Neural crest cell (in vitro differentiated cells): ENCODE results near the gene COL6A1. TPM values are rescaled to one million over a fixed set of nuclear protein-coding genes. Genes with fewer than 3 reads are reported as not detected.

ENCODE experiments used
- DNase-seq: peaks from one replicate; pipeline ENCODE4 v3.0.0; 2021; ENCODE audit warnings: low read depth, mixed read lengths, low spot score
- H3K27ac Mint-ChIP-seq: one replicate; pipeline ENCODE4 v1.8.0; 2021; ENCODE audit warnings: mild to moderate bottlenecking, mixed read lengths; ENCODE audit not compliant: unreplicated experiment
- H3K27me3 Mint-ChIP-seq: 2 replicates; pipeline ENCODE4 v1.8.0; 2021; ENCODE audit warnings: low read depth, mild to moderate bottlenecking, mixed read lengths
- H3K36me3 Mint-ChIP-seq: 2 replicates; pipeline ENCODE4 v1.8.0; 2021; ENCODE audit warnings: low read depth, mild to moderate bottlenecking, mixed read lengths
- H3K4me1 Mint-ChIP-seq: 2 replicates; pipeline ENCODE4 v1.8.0; 2021; ENCODE audit warnings: mixed read lengths
- H3K4me3 Mint-ChIP-seq: one replicate; pipeline ENCODE4 v1.8.0; 2021; ENCODE audit warnings: mild to moderate bottlenecking, mixed read lengths
- H3K9me3 Mint-ChIP-seq: 2 replicates; pipeline ENCODE4 v1.8.0; 2021; ENCODE audit warnings: mixed read lengths
- total RNA-seq: library from RNA; stranded (reverse); gene quantifications from 2 replicates; pipeline ENCODE4 v1.2.1, GENCODE V29; 2021
- TF ChIP-seq, protein P1 (sequence below): fragments of 200-600 bp; sonication (generic); conservative IDR thresholded peaks from 2 replicates; pipeline ENCODE4 v1.5.0; 2021; ENCODE audit warnings: antibody characterized with exemption, mild to moderate bottlenecking

The COL6A1 gene
- total RNA-seq, 1 donor from 2014 or later, result 120 TPM

DNA sequence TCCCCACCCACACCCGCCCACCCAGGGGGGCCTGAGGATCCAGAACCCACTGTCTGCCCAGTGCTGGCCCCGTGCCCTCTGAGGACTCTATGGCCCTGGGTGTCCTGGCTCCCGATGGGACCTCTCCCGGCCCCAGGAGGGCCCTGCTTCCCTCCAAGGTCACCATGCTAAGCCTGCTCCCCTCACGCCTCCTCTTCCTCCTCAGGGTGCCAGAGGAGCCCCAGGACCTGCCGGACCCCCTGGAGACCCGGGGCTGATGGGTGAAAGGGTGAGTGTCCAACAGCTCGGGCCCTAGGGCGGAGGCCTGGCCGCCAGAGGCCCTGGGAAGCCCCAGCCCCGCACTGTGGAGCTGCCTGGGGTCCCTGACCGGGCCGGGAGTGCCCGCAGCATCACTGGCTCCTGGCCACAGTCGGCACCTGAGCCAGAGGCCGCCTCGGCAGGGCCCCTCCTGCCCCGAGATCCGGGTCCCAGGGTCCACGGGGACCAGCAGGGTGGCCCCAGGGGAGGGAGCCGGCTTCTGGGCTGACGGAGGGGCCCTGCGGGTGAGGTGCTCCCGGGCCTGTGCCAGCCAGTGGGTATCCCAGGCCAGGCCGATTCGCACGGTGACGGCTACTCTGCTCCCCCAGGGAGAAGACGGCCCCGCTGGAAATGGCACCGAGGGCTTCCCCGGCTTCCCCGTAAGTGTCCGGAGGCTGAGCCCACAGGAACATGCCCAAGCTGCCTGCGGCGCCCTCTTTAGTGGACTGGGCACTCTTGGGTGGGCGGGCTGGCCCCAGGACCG lies 16.1 kb downstream of the COL6A1 start:
- Mint-ChIP-seq H3K36me3 (peaks cover 3% of the 10 kb centered on the region), H3K9me3 (no peaks in the 10 kb centered on the region), H3K4me3 (no peak overlapping the region), H3K27me3 (no peaks in the 10 kb centered on the region), H3K27ac (no peak overlapping the region), H3K4me1 (no peaks in the 10 kb centered on the region)
- no peak for DNase-seq
- TF ChIP-seq, protein P1, sequence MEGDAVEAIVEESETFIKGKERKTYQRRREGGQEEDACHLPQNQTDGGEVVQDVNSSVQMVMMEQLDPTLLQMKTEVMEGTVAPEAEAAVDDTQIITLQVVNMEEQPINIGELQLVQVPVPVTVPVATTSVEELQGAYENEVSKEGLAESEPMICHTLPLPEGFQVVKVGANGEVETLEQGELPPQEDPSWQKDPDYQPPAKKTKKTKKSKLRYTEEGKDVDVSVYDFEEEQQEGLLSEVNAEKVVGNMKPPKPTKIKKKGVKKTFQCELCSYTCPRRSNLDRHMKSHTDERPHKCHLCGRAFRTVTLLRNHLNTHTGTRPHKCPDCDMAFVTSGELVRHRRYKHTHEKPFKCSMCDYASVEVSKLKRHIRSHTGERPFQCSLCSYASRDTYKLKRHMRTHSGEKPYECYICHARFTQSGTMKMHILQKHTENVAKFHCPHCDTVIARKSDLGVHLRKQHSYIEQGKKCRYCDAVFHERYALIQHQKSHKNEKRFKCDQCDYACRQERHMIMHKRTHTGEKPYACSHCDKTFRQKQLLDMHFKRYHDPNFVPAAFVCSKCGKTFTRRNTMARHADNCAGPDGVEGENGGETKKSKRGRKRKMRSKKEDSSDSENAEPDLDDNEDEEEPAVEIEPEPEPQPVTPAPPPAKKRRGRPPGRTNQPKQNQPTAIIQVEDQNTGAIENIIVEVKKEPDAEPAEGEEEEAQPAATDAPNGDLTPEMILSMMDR, result no peak

- Mint-ChIP-seq H3K27me3 (no peaks in the 10 kb centered on the region), H3K27ac (no peak overlapping the region), H3K36me3 (peaks cover 3% of the 10 kb centered on the region), H3K4me1 (no peaks in the 10 kb centered on the region), H3K4me3 (no peak overlapping the region), H3K9me3 (no peaks in the 10 kb centered on the region)
- no peak for DNase-seq
- TF ChIP-seq, protein P1, result no peak
These were observed 16.7 kb downstream of the COL6A1 start for GRCh38 chr21:45998276-45998701.

DNA sequence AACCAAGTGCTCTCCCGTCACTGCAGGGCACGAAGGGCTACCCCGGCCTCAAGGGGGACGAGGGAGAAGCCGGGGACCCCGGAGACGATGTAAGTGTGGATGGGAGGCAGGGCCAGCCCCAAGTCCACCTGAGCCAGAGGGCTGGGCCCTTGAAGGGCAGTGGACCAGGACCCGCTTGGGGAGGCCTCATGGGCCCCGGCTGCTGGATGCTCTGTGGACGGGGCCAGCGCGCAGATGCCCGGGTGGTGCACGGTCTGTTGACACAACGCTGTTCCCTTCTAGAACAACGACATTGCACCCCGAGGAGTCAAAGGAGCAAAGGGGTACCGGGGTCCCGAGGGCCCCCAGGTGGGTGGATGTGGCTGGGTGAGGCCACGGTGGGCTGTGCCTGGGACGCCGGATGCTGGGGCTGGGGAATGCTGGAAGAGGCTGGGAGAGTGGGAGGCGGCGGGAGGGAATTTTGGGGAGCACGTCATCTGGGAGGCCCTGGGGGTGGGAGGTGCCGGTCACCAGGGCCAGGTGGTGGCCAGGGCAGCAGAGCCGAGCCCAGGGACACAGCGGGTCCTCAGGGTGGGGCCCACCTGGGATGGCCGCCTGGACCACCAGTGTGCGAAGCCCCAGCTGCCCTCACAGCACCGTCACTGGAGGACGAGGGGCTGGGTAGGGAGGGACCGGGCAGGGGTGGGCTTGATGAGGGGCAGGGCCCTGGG lies 17.5 kb downstream of the COL6A1 start:
- H3K27me3 Mint-ChIP-seq, result no peaks in the 10 kb centered on the region
- H3K4me1 Mint-ChIP-seq, result no peaks in the 10 kb centered on the region
- H3K36me3 Mint-ChIP-seq, result peaks cover 3% of the 10 kb centered on the region
- no peak overlapping the region for H3K27ac Mint-ChIP-seq
- no peaks in the 10 kb centered on the region for H3K9me3 Mint-ChIP-seq
- no peak for DNase-seq
- H3K4me3 Mint-ChIP-seq, result no peak overlapping the region
- TF ChIP-seq, protein P1, result no peak

DNA sequence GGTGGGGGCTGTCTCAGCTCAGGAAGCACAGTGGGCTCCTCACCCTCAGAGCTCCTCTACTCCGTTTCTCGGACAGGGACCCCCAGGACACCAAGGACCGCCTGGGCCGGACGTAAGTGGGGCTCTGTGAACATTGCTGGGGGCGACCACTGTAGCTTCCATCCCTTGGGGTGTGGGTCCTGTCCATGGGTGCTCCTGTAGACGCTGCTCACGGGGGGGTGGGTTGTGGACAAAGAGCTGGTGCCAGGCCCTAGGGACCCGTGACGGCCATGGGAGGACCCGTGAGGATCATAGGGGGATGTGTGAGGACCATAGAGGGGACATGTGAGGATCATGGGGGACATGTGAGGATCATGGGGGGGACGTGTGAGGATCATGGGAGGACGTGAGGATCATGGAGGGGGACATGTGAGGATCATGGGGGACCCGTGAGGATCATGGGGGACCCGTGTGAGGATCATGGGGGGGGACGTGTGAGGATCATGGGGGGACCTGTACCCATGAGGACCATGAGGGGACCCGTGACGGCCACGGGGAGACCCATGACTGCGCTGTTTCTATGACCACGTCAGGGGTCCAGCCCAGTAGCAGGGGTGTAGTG lies 18.1 kb downstream of the COL6A1 start:
- Mint-ChIP-seq H3K9me3 (no peaks in the 10 kb centered on the region), H3K27ac (no peak overlapping the region), H3K4me1 (no peaks in the 10 kb centered on the region), H3K27me3 (no peaks in the 10 kb centered on the region), H3K36me3 (peaks cover 3% of the 10 kb centered on the region), H3K4me3 (no peak overlapping the region)
- no peak for DNase-seq
- TF ChIP-seq, protein P1, result no peak

GRCh38 chr21:46000182-46000730 lies 18.7 kb downstream of the COL6A1 start:
- no peaks in the 10 kb centered on the region for H3K27me3 Mint-ChIP-seq
- TF ChIP-seq, protein P1, result no peak
- H3K27ac Mint-ChIP-seq, result no peak overlapping the region
- no peaks in the 10 kb centered on the region for H3K4me1 Mint-ChIP-seq
- no peak overlapping the region for H3K4me3 Mint-ChIP-seq
- peaks cover 3% of the 10 kb centered on the region for H3K36me3 Mint-ChIP-seq
- no peaks in the 10 kb centered on the region for H3K9me3 Mint-ChIP-seq
- no peak for DNase-seq
